ENCODE data around the gene GTPBP3.

Gene GTPBP3

DNA sequence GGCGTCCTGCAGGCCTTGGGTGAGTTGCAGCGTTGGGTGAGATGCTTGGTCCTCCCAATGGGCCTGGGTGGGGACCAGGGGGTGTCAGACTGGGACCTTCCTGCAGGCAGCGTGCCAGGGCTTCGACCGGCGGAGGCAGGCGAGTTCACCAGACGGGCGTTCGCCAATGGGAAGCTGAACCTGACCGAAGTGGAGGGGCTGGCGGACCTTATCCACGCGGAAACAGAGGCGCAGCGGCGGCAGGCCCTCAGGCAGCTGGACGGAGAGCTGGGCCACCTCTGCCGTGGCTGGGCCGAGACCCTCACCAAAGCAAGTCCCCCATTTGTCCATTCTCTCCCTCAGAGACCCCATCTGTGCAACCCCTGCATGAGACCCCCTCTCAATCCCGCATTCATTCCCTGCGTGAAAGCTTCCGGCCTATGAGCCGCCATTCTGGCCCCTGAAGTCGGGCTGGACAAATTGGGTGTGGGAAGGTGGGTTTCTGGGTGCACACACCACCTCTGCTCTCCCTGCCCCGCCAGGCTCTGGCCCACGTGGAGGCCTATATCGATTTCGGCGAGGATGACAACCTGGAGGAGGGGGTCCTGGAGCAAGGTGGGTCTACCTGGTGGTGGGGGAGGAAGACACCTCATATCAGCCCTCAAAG lies 1.2 kb downstream of the GTPBP3 start:
- TF ChIP-seq, protein P1, sequence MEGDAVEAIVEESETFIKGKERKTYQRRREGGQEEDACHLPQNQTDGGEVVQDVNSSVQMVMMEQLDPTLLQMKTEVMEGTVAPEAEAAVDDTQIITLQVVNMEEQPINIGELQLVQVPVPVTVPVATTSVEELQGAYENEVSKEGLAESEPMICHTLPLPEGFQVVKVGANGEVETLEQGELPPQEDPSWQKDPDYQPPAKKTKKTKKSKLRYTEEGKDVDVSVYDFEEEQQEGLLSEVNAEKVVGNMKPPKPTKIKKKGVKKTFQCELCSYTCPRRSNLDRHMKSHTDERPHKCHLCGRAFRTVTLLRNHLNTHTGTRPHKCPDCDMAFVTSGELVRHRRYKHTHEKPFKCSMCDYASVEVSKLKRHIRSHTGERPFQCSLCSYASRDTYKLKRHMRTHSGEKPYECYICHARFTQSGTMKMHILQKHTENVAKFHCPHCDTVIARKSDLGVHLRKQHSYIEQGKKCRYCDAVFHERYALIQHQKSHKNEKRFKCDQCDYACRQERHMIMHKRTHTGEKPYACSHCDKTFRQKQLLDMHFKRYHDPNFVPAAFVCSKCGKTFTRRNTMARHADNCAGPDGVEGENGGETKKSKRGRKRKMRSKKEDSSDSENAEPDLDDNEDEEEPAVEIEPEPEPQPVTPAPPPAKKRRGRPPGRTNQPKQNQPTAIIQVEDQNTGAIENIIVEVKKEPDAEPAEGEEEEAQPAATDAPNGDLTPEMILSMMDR (IDR thresholded peaks at IDR 0.05; ENCODE audit: extremely low read depth, insufficient read depth, missing control alignments) = no peak
- DNase-seq (ENCODE audit: low spot score) = no peak
- in situ Hi-C loops (cut with MboI; ENCODE audit: low pct_unique_long_range_greater_than_20kb, low sequenced_read_pairs, unreplicated experiment) = no loop called here

DNA sequence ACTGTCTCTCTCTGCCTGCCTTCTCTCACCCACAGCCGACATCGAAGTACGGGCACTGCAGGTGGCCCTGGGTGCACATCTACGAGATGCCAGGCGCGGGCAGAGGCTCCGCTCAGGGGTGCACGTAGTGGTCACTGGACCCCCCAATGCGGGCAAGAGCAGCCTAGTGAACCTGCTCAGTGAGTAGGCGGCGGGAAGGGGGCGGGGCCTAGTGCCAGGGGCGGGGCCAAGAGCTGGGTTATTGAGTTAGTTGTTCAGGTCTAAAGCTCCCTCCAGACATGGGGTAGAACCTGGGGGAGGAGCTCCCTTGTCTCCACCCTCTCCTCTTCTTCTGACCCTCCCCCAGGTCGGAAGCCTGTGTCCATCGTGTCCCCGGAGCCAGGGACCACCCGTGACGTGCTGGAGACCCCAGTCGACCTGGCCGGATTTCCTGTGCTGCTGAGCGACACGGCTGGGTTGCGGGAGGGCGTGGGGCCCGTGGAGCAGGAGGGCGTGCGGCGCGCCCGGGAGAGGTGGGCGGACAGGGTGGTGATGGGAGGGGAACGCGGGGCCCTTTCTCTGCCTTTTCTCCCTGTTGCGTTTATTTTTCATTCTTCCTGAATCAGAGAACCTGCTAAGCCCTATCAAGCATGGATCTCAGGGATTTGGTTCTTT lies 1.9 kb downstream of the GTPBP3 start:
- TF ChIP-seq, protein P1 (IDR thresholded peaks at IDR 0.05; ENCODE audit: extremely low read depth, insufficient read depth, missing control alignments) = no peak
- peak; percentile 56 for DNase-seq (ENCODE audit: low spot score)
- in situ Hi-C loops (cut with MboI; ENCODE audit: low pct_unique_long_range_greater_than_20kb, low sequenced_read_pairs, unreplicated experiment) = no loop called here

DNA sequence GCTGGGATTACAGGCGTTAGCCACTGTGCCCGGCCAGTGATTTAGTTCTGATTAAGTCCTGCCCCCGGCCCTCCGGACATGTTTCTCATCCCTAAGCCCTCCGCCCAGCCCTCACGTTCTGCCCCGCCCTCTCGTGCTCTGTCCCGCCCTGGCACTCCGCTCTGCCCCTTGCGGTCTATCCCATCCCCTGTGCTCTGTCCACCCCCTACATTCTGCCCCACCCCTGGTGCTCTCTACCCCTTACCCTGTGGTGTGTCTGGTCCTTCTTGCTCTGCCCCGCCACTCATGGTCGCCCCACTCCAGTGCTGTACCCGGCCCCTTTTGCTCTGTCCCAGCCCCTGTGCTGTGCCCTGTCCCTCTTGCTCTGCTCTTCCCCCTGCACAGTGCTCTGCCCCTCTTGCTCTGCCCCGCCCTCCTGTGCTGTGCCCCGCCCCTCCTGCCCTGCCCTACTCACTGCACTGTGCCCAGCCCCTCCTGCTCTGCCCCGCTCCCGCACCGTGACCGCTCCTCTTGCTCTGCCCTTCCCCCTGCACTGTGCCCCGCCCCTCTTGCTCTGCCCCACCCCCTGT lies 3.0 kb downstream of the GTPBP3 start:
- no peak for DNase-seq (ENCODE audit: low spot score)
- in situ Hi-C loops (cut with MboI; ENCODE audit: low pct_unique_long_range_greater_than_20kb, low sequenced_read_pairs, unreplicated experiment) = no loop called here
- TF ChIP-seq, protein P1 (IDR thresholded peaks at IDR 0.05; ENCODE audit: extremely low read depth, insufficient read depth, missing control alignments) = no peak

DNA sequence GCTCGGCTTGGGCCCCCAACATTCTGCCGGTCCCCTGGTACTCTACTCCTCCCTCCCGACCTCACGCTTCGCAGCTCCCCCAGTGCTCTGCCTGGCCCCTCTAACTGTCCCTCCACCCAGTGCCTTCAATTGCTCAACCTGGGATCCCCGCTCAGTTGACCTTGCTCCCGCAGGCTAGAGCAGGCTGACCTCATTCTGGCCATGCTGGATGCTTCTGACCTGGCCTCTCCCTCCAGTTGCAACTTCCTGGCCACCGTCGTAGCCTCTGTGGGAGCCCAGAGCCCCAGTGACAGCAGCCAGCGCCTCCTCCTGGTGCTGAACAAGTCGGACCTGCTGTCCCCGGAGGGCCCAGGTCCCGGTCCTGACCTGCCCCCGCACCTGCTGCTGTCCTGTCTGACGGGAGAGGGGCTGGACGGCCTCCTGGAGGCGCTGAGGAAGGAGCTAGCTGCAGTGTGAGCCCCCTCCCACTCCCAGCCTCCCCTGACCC lies 3.6 kb downstream of the GTPBP3 start:
- in situ Hi-C loops (cut with MboI; ENCODE audit: low pct_unique_long_range_greater_than_20kb, low sequenced_read_pairs, unreplicated experiment) = no loop called here
- DNase-seq (ENCODE audit: low spot score) = no peak
- TF ChIP-seq, protein P1 (IDR thresholded peaks at IDR 0.05; ENCODE audit: extremely low read depth, insufficient read depth, missing control alignments) = no peak

DNA sequence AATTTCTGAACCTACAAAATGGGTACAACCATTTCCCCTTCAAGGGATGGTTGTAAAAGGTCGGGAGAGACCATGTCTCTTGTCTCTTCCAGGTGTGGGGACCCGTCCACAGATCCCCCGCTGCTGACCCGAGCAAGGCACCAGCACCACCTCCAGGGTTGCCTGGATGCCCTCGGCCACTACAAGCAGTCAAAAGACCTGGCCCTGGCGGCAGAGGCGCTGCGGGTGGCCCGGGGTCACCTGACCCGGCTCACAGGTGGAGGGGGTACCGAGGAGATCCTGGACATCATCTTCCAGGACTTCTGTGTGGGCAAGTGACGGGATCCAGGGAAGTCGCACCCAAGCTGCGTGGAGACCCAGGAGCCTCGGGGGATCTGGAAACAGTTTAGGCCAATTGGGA lies 4.0 kb downstream of the GTPBP3 start:
- in situ Hi-C loops (cut with MboI; ENCODE audit: low pct_unique_long_range_greater_than_20kb, low sequenced_read_pairs, unreplicated experiment) = no loop called here
- TF ChIP-seq, protein P1 (IDR thresholded peaks at IDR 0.05; ENCODE audit: extremely low read depth, insufficient read depth, missing control alignments) = no peak

DNA sequence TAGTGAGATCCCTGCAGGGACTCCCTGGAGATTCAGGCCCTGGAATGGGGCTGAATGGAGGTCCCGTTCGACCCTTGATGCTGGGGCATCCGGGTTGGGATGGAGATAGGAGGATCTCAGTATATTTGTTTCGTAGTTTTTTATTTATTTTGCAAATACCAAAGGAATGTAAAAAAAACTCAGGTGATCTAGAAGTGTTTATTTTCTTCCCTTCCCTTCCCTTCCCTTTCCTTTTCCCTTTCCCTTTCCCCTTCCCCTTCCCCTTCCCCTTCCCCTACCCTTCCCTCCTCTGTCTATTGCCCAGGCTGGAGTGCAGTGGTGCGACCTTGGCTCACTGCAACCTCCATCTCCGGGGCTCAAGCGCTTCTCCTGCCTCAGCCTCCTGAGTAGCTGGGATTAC lies 4.5 kb downstream of the GTPBP3 start:
- DNase-seq (ENCODE audit: low spot score) = no peak
- TF ChIP-seq, protein P1 (IDR thresholded peaks at IDR 0.05; ENCODE audit: extremely low read depth, insufficient read depth, missing control alignments) = no peak
- in situ Hi-C loops (cut with MboI; ENCODE audit: low pct_unique_long_range_greater_than_20kb, low sequenced_read_pairs, unreplicated experiment) = no loop called here

More for the DNA sequence above, 4.0 kb downstream of the GTPBP3 start:
- no peak for DNase-seq (ENCODE audit: low spot score)

Measured in GM13977 (cell line).